HG03135 (cell line): ENCODE measurements around the gene CAPG.
"Not testable (repeated sequence)": the region's sequence is repeated elsewhere in the genome, so short reads cannot be mapped to it uniquely, and the experiment has no call there.

Experiments used
- ATAC-seq: cut with Tn5 transposase; IDR thresholded peaks from one replicate; pipeline ENCODE4 v1.9.1; 2021; ENCODE audit warnings: mild to moderate bottlenecking, moderate library complexity; ENCODE audit not compliant: unreplicated experiment

CAPG gene, protein sequence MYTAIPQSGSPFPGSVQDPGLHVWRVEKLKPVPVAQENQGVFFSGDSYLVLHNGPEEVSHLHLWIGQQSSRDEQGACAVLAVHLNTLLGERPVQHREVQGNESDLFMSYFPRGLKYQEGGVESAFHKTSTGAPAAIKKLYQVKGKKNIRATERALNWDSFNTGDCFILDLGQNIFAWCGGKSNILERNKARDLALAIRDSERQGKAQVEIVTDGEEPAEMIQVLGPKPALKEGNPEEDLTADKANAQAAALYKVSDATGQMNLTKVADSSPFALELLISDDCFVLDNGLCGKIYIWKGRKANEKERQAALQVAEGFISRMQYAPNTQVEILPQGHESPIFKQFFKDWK

DNA sequence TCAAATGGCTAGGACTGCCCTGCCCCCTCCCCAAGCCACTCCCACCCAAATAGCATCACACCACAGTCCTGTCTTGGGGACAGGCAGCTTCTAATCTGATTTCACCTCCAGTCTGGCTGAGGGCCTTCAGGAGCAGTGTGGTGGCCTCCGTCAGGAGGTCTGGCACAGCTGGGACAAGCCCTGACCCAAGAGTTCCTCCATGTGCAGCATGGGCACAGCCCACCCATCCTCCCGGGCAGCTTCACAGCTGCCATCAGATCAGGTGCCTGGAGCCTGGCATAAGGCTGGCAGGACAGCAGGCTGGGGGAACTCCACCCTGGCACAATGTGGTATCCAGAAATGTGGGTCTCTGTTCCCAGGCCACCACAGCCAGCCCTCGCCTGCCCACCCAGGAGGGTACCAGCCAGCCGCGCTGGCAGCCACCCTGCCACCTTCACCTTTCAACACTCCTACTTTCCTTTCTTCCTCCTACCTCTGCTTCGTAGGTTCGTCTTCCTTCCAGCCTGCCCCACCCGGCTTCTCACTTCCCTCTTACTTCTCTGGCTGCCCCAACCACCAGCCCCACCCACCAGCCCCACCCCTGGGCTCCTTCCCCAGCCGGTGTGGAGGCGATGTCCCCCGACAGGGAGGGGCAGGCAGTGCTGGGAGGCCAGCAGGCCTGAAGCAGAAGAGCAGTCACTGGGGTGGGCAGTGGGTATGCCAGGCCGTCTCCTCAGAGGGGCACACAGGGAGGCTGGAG, at the start of gene CAPG:
CAPG (minus strand) TSS at position 522 of the 739 bp plus-strand sequence. CDS start 8,221 bp downstream, outside the sequence.
- ATAC-seq, result no peak

DNA sequence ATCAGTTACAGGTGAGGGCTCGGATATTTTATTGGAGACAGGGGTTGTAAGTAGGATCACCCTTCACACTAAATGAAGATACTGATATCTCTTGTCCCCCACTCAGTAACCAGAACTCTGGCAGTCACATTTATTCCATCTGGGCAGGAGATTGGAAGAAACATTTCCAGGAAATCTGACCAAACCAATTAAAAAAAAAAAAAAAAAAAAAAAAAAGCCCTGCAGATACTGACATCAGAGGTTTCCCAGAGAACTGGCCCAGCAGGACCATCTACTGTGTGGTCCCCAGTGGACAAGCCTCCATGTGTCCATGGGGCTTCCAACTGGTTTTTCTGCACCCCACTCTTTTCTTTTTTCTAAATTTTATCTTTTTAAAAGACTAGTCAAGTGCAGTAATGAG, 49.6 kb upstream of the CAPG start:
- no peak for ATAC-seq

DNA sequence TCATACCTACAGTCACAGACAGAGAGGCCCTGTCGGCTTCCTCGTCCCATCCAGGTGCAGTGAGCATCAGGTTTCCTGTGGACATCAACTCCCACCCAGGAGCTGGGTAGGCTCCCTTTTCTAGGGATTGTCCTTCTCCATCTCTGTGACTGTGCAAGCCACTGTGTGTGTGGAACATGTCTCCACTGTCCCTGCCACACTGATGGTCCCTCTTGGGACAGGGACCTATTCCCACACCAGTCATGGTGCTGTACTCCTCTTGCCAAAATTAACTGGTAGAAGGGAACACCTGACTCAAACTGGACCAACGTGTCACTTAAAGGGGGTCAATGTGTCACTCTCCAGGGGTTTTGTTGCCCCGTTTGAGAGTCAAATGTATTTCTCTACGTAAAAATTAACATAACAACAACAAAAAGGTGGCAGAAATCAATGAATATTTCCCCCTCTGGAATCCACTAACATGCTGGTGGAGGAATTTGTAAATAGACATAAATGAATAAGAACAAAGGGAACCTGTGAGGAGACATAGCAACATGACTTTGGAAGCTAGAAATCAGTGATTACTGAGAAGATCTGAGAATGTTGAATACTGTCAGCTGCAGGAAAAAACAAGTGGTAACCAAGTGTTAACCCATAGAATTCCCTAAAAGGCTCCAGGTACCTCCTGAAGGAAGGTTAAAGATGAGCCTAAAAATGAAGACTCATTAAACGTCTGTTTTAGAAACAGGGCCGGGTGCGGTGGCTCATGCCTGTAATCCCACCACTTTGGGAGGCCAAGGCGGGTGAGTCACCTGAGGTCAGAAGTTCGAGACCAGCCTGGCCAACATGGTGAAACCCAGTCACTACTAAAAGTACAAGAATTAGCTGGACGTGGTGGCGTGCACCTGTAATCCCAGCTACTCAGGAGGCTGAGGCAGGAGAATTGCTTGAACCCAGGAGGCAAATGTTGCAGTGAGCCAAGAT, 48.7 kb upstream of the CAPG start:
- ATAC-seq, result no peak

DNA sequence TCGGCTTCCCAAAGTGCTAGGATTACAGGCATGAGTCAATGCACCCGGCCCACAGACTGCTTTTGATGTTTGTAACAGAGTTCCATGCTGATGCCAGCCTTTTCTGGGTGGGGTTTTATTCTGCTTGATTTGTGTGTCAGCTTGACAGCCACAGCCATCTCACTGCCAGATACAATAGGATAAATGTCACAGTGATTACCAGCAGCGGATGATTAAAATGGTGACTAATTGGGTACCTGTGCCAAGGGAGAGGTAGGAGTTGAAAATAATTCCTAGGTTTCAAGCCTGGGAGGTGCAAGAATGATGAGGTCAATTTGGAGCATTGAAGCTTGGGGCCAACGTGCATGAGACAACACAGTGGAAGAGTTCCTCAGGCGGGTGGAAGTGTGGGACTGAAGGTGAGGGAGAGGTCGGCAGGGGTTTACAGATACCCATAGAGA, 47.7 kb upstream of the CAPG start:
- ATAC-seq, result no peak

DNA sequence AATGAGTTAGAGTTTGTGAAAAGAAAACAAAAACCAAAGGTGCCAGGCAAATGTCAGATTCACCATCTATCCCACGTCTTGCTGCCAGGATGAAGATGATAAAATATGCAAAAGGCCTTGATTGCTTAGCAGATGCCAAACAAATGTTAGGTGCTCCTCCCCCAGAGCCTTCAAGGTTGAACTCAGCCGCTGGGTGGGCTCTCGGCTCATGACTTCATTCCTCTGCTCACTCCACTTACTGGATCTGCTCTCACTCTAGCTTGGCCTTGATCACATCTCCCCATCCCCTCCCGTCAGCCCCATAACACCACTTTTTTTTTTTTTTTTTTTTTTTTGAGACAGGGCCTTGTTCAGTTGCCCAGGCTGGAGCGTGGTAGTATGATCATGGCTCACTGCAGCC, 46.9 kb upstream of the CAPG start:
- no peak for ATAC-seq

DNA sequence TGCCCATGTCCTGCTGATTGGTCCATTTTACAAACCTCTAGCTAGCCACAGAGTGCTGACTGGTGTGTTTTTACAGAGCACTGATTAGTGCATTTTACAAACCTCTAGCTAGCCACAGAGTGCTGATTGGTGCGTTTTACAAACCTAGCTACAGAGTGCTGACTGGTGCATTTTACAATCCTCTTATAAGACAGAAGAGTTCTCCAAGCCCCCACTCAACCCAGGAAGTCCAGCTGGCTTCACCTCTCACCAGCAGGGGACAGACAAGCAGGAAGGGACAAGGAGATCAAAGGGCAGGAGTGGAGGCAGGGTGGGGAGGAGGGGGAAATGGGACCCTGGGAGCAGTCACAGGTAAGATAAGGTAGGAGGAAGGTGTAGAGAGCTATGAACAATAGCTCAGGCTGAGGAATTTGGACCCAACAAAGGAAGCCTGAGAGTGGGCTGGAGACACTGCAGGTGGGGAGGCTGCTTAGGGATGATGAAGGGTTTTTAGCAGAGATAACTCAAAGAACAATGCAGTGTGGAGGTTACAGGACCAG, 45.5 kb upstream of the CAPG start:
- ATAC-seq, result no peak

DNA sequence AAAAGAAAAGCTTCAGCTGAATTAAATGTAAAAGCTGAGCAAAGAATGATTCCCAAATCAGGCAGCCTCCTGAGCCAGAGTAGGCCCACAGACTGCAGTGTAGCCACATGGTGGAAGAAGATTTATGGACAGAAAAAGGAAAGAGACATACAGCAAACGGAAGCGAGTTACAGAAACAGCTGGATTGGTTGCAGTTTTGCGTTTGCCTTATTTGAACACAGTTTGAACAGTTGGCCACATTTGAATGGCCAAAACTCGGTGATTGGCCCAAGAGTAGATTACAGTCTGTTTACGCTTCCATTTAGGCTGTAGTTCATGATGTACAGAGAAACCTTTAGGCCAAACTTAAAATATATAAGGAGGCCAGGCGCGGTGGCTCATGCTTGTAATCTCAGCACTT, 43.4 kb upstream of the CAPG start:
- ATAC-seq, result no peak

DNA sequence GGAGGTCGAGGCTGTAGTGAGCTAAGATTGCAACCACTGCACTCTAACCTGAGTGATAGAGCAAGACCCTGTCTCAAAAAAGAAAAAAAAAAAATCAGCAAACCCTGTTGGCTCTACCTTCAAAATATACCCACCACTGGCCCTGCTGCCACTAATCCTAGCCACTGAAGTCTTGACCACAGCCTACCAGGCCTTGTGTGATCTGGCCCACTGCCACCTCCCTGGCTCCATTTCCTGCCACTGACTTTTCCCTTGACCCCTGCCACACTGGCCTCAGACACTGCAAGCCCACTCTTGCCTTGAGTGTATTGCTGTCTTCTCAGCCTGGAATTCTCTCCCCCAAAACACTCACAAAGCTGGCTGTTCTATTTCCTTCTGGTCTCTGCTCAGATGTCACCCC, 42.1 kb upstream of the CAPG start:
- ATAC-seq, result no peak

DNA sequence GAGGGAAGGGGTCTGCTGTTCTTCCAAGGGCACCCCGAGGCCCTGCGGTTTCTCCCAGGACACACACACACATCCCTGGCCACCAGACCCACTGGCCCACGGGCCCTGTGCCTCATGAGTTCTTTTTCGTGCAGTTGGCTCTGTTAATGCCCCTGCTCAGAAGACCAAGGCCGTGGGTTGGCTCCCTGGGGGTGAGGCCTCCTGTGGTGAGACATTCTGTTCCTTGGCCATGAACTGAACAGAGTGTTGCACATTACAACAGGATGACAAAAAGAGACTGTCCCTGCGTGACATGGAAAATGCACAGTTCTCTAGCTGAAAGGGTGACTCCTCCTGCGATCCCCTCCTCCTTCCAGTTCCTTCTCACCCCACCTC, 39.0 kb upstream of the CAPG start:
- no peak for ATAC-seq

DNA sequence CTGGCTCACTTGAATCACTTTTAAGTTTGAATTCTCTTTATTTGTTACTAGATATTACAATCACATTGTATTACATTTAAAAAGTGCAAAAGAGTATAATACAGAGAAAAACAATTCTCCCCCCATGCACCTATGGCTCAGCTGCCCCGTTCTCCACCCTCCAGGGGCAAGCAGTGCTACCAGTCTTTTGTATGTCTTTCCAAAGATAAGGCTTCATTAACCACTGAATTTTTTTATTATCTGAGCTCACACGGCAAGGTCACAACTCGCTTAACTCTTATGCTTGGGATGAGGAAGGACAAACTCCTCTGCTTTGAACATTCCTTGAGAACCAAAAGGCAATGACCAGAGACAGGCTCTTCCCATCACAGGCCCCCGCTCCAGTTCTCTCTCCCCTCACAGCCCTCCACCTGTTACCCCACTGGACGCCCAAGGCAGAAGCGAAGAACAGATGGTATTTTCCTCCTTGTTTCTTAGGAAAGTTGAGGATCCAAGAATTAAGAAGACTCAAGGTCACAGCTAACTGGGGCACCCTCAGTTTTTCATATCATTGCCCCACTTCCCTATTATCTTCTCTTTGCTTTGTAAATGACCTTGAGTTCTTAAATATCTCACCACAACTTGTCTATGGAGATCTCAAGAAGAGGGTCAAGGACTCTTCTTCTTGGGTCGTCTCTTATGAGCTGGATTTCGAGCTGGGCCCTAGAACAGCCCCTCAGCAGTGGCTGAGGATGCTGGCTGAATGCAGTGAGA, 38.5 kb upstream of the CAPG start:
- ATAC-seq, result no peak

DNA sequence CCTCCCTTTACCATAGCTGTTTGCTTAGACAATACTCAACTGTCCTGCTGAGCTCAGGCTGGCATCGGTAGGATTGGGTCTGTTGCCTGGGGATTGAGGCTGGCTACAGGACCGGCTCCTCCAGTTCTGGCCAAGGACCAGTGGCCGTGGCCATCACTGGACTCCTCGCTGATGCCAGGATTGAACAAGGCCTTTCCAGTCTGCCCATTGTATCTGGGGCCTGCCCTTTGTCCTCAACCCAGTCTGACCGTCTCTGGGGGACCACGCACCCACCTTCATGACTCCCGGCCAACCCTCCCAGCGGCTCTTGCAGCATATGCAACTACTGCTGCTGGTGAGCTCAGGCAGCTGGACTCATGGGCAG, 37.0 kb upstream of the CAPG start:
- ATAC-seq, result no peak

DNA sequence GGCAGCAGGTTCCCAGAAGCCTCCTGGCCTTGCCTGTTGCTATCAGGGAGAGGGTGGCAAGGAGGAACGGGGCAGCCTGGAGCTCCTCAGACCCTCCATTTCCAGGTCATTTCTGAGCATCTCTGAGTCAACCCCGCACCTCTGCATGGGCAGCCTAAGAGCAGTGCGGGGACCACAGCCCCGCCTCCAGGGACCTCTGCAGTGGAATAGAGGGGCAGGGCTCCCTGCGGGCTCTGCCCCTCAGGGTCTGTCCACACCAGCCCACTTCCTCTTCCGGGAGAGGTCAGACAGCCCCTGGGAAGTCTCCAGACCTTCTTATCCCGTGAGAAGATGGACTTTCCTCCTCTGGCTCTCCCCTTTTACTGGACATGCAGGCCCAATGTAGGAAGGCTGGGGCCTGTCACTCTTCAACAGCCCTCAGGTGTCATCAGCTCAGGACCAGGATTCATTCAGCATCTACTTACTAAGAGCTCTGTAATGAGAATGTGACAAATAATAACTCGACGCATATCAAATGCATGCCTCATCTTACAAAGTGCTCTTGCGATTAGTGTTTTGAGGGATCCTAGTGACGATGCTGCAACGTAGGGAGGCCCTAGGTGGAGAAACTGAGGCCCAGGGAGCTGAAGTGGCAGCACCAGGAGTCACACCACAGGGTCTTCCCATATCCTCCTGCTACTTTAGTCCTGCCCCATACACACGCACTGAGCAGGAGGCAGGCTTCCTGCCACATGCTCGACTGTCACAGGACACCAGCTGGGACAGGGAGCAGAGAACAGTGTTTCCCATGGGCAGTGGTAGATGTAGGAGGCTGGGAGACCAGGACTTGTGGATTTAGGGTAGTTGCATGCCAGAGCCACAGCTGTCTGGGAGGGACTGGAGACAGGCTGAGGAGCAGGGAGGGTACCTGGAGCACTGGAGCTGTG, 36.4 kb upstream of the CAPG start:
- no peak for ATAC-seq

DNA sequence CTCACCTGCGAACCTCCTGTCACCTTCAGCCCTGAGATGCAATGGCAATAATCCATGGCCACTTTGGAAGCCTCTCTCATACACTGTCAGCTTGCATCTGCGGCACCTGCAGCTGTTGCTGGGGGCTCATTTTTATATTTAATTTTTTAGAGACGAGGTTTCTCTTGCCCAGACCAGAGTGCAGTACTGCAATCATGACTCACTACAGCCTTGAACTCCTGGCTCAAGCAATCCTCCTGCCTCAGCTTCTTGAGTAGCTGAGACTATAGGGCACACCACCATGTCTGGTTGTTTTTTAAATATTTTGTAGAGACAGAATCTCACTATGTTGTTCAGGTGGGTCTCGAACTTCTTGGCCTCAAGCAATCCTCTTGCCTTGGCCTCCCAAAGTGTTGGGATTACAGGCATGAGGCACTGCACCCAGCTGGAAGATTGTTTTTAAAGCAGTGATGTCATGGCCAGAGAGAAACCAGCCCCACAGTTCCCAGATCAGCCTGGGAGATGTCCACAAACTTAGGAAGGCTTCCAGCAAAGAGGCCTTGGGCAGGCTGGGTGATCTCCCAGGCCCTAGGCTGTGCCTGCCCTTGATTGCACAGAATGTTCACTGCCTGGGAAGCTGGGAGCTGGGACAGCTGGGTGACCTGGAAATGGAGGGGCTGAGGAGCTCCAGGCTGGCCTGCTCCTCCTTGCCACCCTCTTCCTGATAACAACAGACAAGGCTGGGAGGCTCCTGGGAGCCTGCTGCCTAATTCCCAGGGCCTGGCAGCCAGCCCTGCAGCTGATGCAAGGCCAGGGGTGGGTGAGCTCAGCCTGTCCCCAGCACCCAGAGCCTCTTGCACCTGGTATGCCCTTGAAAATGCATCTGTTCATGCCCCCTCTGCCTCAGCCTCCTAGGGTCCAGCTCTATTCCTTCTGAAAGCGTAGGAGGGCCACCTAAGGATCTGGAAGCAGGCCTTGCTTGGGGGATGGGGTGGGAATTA, 35.4 kb upstream of the CAPG start:
- no peak for ATAC-seq

DNA sequence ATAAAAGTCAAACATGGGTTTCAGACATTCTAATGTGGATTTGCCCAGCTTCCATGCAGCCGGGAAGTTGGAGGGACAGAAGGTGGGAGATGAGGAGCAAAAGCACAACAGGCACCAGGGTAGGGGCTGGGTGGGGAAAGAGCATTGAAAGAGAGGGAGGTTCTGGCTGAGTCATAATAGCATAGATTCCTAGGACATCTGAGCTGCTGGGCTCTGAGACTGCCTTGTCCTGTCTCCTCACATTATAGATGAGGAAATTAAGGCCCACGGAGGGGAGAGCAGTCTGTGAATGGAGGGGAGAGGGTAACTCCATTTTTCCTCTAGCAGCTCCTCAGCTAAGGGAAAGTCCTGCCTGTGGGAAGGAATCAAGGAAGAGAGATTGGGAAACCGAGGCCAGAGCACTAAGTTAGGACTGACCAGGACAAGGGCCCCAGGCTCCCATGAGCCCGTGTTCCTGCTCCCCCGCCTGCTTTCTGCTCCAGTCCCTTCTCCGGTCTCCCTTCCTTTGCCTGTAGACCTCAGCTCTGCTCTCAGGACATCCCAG, 34.5 kb upstream of the CAPG start:
- ATAC-seq, result no peak

DNA sequence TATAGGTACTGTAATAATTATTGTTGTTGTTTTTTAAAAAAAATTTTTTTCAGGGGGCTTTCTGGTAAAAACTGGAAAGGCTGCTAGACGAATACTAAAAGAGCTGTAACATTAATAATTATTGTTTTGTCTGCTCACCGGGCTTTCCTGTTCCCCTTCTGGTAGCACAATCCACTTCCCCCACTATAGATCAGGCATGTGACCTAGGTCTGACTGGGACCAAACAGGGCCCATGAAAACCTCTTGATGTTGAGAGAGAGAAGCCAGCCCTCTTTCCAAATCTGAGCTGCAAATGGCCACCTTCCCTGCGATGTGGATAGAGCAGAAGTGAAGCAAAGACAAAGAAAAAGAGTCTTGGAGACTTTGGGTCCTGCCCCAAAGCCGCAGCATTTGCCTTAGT, 31.7 kb upstream of the CAPG start:
- ATAC-seq, result no peak

DNA sequence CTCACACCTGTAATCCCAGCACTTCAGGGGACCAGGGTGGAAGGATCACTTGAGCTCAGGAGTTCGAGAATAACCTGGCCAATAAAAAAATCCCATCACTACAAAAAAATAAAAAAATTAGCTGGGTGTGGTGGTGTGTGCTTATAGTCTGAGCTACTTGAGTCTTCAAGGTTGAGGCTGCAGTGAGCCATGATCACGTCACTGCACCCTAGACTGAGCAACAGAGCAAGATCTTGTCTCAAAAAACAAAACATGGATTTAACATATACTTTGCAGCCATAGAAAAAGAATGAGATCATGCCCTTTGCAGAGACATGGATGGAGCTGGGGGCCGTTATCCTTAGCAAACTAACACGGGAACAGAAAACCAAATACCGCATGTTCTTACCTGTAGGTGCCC, 30.6 kb upstream of the CAPG start:
- ATAC-seq, result no peak

DNA sequence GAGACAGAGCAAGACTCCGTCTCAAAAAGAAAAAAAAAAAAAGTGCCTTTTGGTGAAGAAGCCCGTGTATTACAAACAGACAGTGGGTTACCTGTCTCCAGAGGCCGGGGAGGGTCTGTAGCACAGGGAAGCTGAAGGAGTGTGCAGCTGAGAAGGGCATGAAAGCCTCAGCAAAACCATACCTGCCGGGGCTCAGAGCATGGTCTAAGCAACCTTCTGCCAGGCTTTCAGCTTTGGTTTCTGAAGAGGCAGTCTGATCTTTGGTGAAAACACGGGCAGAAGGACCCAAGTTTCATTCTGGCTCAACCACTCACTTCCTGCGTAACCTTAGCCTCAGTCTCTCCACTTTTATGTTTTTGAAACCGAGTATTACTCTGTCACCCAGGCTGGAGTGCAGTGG, 29.8 kb upstream of the CAPG start:
- no peak for ATAC-seq

DNA sequence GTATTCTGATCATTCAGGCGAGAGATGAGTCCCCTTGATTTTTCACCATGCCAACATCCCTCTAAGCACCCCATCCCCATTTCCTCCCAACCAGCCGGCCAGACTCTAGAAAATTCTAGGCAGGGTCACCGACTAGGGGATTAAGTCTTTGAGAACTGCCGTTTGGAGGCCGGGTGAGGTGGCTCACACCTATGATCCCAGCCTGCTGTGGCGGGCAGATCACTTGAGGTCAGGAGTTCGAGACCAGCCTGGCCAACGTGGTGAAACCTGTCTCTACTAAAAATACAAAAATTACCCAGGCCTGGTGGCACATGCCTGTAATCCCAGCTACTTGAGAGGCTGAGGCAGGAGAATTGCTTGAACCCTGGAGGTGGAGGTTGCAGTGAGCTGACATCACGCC, 29.4 kb upstream of the CAPG start:
- ATAC-seq, result not testable (repeated sequence)
